SK-N-SH treated with all-trans-retinoic acid at 6 μM for 48 hours (cell line): ENCODE results near the gene IRAK1BP1.

Experiments used
- ATAC-seq: fragments of 200-7000 bp; cut with Tn5 transposase; 3 replicates; pipeline ENCODE4 v1.9.1; 2020; ENCODE audit warnings: mild to moderate bottlenecking, moderate library complexity
- GLIS3 ChIP-seq: fragments of 250-450 bp; sonication (Bioruptor Pico); IDR thresholded peaks from 2 replicates; pipeline ENCODE4 v1.5.0; 2020; ENCODE audit warnings: mild to moderate bottlenecking, moderate library complexity
- ISL1 ChIP-seq: fragments of 250-450 bp; sonication (Bioruptor Pico); IDR thresholded peaks from 2 replicates; pipeline ENCODE4 v2.1.2; 2022; ENCODE audit warnings: mild to moderate bottlenecking, moderate library complexity
- TOX ChIP-seq: fragments of 250-450 bp; sonication (Bioruptor Pico); IDR thresholded peaks from 2 replicates; pipeline ENCODE4 v1.8.0; 2021; ENCODE audit warnings: mild to moderate bottlenecking, moderate library complexity, borderline replicate concordance
- ZFP3 ChIP-seq: fragments of 250-450 bp; sonication (Bioruptor Pico); IDR thresholded peaks from 2 replicates; pipeline ENCODE4 v1.5.0; 2020; ENCODE audit warnings: mild to moderate bottlenecking, moderate library complexity
- ZFP30 ChIP-seq: fragments of 450-650 bp; formaldehyde crosslinking; IDR thresholded peaks from 2 replicates; pipeline ENCODE4 v1.5.0; 2022; ENCODE audit warnings: mild to moderate bottlenecking, moderate library complexity
- ZNF565 ChIP-seq: fragments of 450-650 bp; formaldehyde crosslinking; conservative IDR thresholded peaks from 2 replicates; pipeline ENCODE4 v1.5.0; 2020; ENCODE audit warnings: low read depth, mild to moderate bottlenecking, moderate library complexity
- ZNF8 ChIP-seq: fragments of 450-650 bp; formaldehyde crosslinking; IDR thresholded peaks from 2 replicates; pipeline ENCODE4 v1.5.0; 2020; ENCODE audit warnings: mild to moderate bottlenecking, moderate library complexity

The IRAK1BP1 gene

GRCh38 chr6:78952362-78952761 lies 85.0 kb downstream of the IRAK1BP1 start:
- TF ChIP-seq ZFP3 (CRISPR knock-in tag) = no peak
- no peak for TF ChIP-seq GLIS3 (CRISPR knock-in tag)
- no peak for TF ChIP-seq ZNF565 (CRISPR knock-in tag)
- no peak for TF ChIP-seq TOX (CRISPR knock-in tag)
- no peak for TF ChIP-seq ISL1
- no peak for TF ChIP-seq ZFP30 (CRISPR knock-in tag)
- no peak for TF ChIP-seq ZNF8 (CRISPR knock-in tag)
- no peak for ATAC-seq
